Measurements from ENCODE around the gene CSNK1A1.

Gene CSNK1A1

GRCh38 chr5:149474198-149474597 lies 77.0 kb downstream of the CSNK1A1 start:
- Histone ChIP-seq H3K18ac (ENCODE audit: low read length) (no peak overlapping the region), H2AK5ac (ENCODE audit: low read depth, low read length) (no peak overlapping the region), H2AFZ (ENCODE audit: low read length) (no peak overlapping the region), H3K27me3 (ENCODE audit: control insufficient read depth in 3 of 3, insufficient read depth in 3 of 3, low read depth in 1 of 3, low read length in 3 of 3) (no peaks in the 10 kb centered on the region), H3K4me3 (ENCODE audit: low read length in 2 of 2) (no peak overlapping the region), H3K9me3 (replicated peaks in 1 of 2; ENCODE audit: control insufficient read depth in 2 of 2, insufficient read depth in 1 of 2, low read depth in 1 of 2, low read length in 2 of 2) (no peaks in the 10 kb centered on the region), H3K4ac (ENCODE audit: low read length) (no peak overlapping the region), H3K79me1 (ENCODE audit: low read depth, low read length) (no peaks in the 10 kb centered on the region), H3K27ac (replicated peaks; ENCODE audit: low read length) (no peak overlapping the region), H4K8ac (ENCODE audit: low read depth, low read length) (peak overlapping the region; percentile 98), H4K91ac (ENCODE audit: low read depth, low read length, poor library complexity) (peak overlapping the region; percentile 53), H3K4me1 (ENCODE audit: control insufficient read depth in 2 of 2, insufficient read depth in 1 of 2, low read depth in 1 of 2, low read length in 2 of 2) (no peaks in the 10 kb centered on the region), H3K36me3 (replicated peaks in 1 of 2; ENCODE audit: control insufficient read depth in 2 of 2, insufficient read depth in 2 of 2, low read length in 2 of 2) (no peaks in the 10 kb centered on the region), H3K9ac (ENCODE audit: low read depth, low read length, poor library complexity) (no peak overlapping the region), H2BK15ac (ENCODE audit: low read length) (no peak overlapping the region), H3K23ac (ENCODE audit: low read depth, low read length, poor library complexity) (peak overlapping the region; percentile 89), H3K14ac (ENCODE audit: low read length) (peak overlapping the region; percentile 71), H3K4me2 (ENCODE audit: insufficient read depth, low read length, poor library complexity, severe bottlenecking) (no peak overlapping the region), H2BK12ac (ENCODE audit: low read length) (no peak overlapping the region), H2BK120ac (ENCODE audit: low read depth, low read length) (no peak overlapping the region), H2BK5ac (ENCODE audit: low read length) (no peak overlapping the region)
- WGBS, 2 donors (ENCODE audit: extremely low coverage in 2 of 2, insufficient read length in 2 of 2, insufficient replicate concordance in 1 of 2), result no CpG with 5 or more reads among the region's 3 CpGs
- DNase-seq (ENCODE audit: low spot score), result no peak

GRCh38 chr5:149473441-149473840 lies 77.8 kb downstream of the CSNK1A1 start:
- H3K79me1 ChIP-seq (ENCODE audit: low read depth, low read length), result no peaks in the 10 kb centered on the region
- no peaks in the 10 kb centered on the region for H3K4me1 ChIP-seq (ENCODE audit: control insufficient read depth in 2 of 2, insufficient read depth in 1 of 2, low read depth in 1 of 2, low read length in 2 of 2)
- no peak for DNase-seq (ENCODE audit: low spot score)
- no peaks in the 10 kb centered on the region for H3K9me3 ChIP-seq (replicated peaks in 1 of 2; ENCODE audit: control insufficient read depth in 2 of 2, insufficient read depth in 1 of 2, low read depth in 1 of 2, low read length in 2 of 2)
- no peak overlapping the region for H3K27ac ChIP-seq (replicated peaks; ENCODE audit: low read length)
- H3K18ac ChIP-seq (ENCODE audit: low read length), result no peak overlapping the region
- no peak overlapping the region for H4K91ac ChIP-seq (ENCODE audit: low read depth, low read length, poor library complexity)
- H3K4ac ChIP-seq (ENCODE audit: low read length), result no peak overlapping the region
- no peak overlapping the region for H3K23ac ChIP-seq (ENCODE audit: low read depth, low read length, poor library complexity)
- H3K36me3 ChIP-seq (replicated peaks in 1 of 2; ENCODE audit: control insufficient read depth in 2 of 2, insufficient read depth in 2 of 2, low read length in 2 of 2), result no peaks in the 10 kb centered on the region
- H3K9ac ChIP-seq (ENCODE audit: low read depth, low read length, poor library complexity), result no peak overlapping the region
- WGBS, 2 donors (ENCODE audit: extremely low coverage in 2 of 2, insufficient read length in 2 of 2, insufficient replicate concordance in 1 of 2), result no CpG with 5 or more reads among the region's 7 CpGs
- H2BK12ac ChIP-seq (ENCODE audit: low read length), result no peak overlapping the region
- H4K8ac ChIP-seq (ENCODE audit: low read depth, low read length), result no peak overlapping the region
- no peak overlapping the region for H2BK15ac ChIP-seq (ENCODE audit: low read length)
- H3K27me3 ChIP-seq (ENCODE audit: control insufficient read depth in 3 of 3, insufficient read depth in 3 of 3, low read depth in 1 of 3, low read length in 3 of 3), result no peaks in the 10 kb centered on the region
- no peak overlapping the region for H3K4me3 ChIP-seq (ENCODE audit: low read length in 2 of 2)
- H3K14ac ChIP-seq (ENCODE audit: low read length), result no peak overlapping the region
- no peak overlapping the region for H2BK5ac ChIP-seq (ENCODE audit: low read length)
- no peak overlapping the region for H3K4me2 ChIP-seq (ENCODE audit: insufficient read depth, low read length, poor library complexity, severe bottlenecking)
- no peak overlapping the region for H2BK120ac ChIP-seq (ENCODE audit: low read depth, low read length)
- H2AK5ac ChIP-seq (ENCODE audit: low read depth, low read length), result no peak overlapping the region
- H2AFZ ChIP-seq (ENCODE audit: low read length), result no peak overlapping the region

GRCh38 chr5:149472399-149472798 lies 78.8 kb downstream of the CSNK1A1 start:
- H3K18ac ChIP-seq (ENCODE audit: low read length), result no peak overlapping the region
- H3K27ac ChIP-seq (replicated peaks; ENCODE audit: low read length), result no peak overlapping the region
- no peak overlapping the region for H2AK5ac ChIP-seq (ENCODE audit: low read depth, low read length)
- no peak overlapping the region for H3K23ac ChIP-seq (ENCODE audit: low read depth, low read length, poor library complexity)
- no peak overlapping the region for H3K4me3 ChIP-seq (ENCODE audit: low read length in 2 of 2)
- H3K4ac ChIP-seq (ENCODE audit: low read length), result no peak overlapping the region
- H3K9me3 ChIP-seq (replicated peaks in 1 of 2; ENCODE audit: control insufficient read depth in 2 of 2, insufficient read depth in 1 of 2, low read depth in 1 of 2, low read length in 2 of 2), result no peaks in the 10 kb centered on the region
- H3K9ac ChIP-seq (ENCODE audit: low read depth, low read length, poor library complexity), result no peak overlapping the region
- H3K27me3 ChIP-seq (ENCODE audit: control insufficient read depth in 3 of 3, insufficient read depth in 3 of 3, low read depth in 1 of 3, low read length in 3 of 3), result no peaks in the 10 kb centered on the region
- no peak overlapping the region for H2AFZ ChIP-seq (ENCODE audit: low read length)
- H3K4me2 ChIP-seq (ENCODE audit: insufficient read depth, low read length, poor library complexity, severe bottlenecking), result no peak overlapping the region
- WGBS, 2 donors (ENCODE audit: extremely low coverage in 2 of 2, insufficient read length in 2 of 2, insufficient replicate concordance in 1 of 2), result no CpG with 5 or more reads among the region's 7 CpGs
- no peak overlapping the region for H2BK5ac ChIP-seq (ENCODE audit: low read length)
- H3K36me3 ChIP-seq (replicated peaks in 1 of 2; ENCODE audit: control insufficient read depth in 2 of 2, insufficient read depth in 2 of 2, low read length in 2 of 2), result no peaks in the 10 kb centered on the region
- no peak overlapping the region for H2BK12ac ChIP-seq (ENCODE audit: low read length)
- H2BK120ac ChIP-seq (ENCODE audit: low read depth, low read length), result no peak overlapping the region
- no peak overlapping the region for H2BK15ac ChIP-seq (ENCODE audit: low read length)
- no peaks in the 10 kb centered on the region for H3K79me1 ChIP-seq (ENCODE audit: low read depth, low read length)
- no peaks in the 10 kb centered on the region for H3K4me1 ChIP-seq (ENCODE audit: control insufficient read depth in 2 of 2, insufficient read depth in 1 of 2, low read depth in 1 of 2, low read length in 2 of 2)
- no peak for DNase-seq (ENCODE audit: low spot score)
- H3K14ac ChIP-seq (ENCODE audit: low read length), result no peak overlapping the region
- no peak overlapping the region for H4K91ac ChIP-seq (ENCODE audit: low read depth, low read length, poor library complexity)
- no peak overlapping the region for H4K8ac ChIP-seq (ENCODE audit: low read depth, low read length)

- no peak overlapping the region for H3K27ac ChIP-seq (replicated peaks; ENCODE audit: low read length)
- H2AFZ ChIP-seq (ENCODE audit: low read length), result peak overlapping the region; percentile 53
- H4K91ac ChIP-seq (ENCODE audit: low read depth, low read length, poor library complexity), result no peak overlapping the region
- no CpG with 5 or more reads among the region's 15 CpGs for WGBS, 2 donors (ENCODE audit: extremely low coverage in 2 of 2, insufficient read length in 2 of 2, insufficient replicate concordance in 1 of 2)
- no peak overlapping the region for H3K9ac ChIP-seq (ENCODE audit: low read depth, low read length, poor library complexity)
- no peaks in the 10 kb centered on the region for H3K36me3 ChIP-seq (replicated peaks in 1 of 2; ENCODE audit: control insufficient read depth in 2 of 2, insufficient read depth in 2 of 2, low read length in 2 of 2)
- H3K4me3 ChIP-seq (ENCODE audit: low read length in 2 of 2), result no peak overlapping the region
- H3K27me3 ChIP-seq (ENCODE audit: control insufficient read depth in 3 of 3, insufficient read depth in 3 of 3, low read depth in 1 of 3, low read length in 3 of 3), result no peaks in the 10 kb centered on the region
- no peak overlapping the region for H3K4ac ChIP-seq (ENCODE audit: low read length)
- peak overlapping the region; percentile 76 for H3K18ac ChIP-seq (ENCODE audit: low read length)
- H2AK5ac ChIP-seq (ENCODE audit: low read depth, low read length), result no peak overlapping the region
- H4K8ac ChIP-seq (ENCODE audit: low read depth, low read length), result no peak overlapping the region
- H2BK15ac ChIP-seq (ENCODE audit: low read length), result peak overlapping the region; percentile 71
- H2BK12ac ChIP-seq (ENCODE audit: low read length), result peak overlapping the region; percentile 41
- H3K4me2 ChIP-seq (ENCODE audit: insufficient read depth, low read length, poor library complexity, severe bottlenecking), result no peak overlapping the region
- no peak for DNase-seq (ENCODE audit: low spot score)
- no peaks in the 10 kb centered on the region for H3K79me1 ChIP-seq (ENCODE audit: low read depth, low read length)
- H3K14ac ChIP-seq (ENCODE audit: low read length), result peak overlapping the region; percentile 71
- H2BK5ac ChIP-seq (ENCODE audit: low read length), result no peak overlapping the region
- no peak overlapping the region for H2BK120ac ChIP-seq (ENCODE audit: low read depth, low read length)
- no peaks in the 10 kb centered on the region for H3K4me1 ChIP-seq (ENCODE audit: control insufficient read depth in 2 of 2, insufficient read depth in 1 of 2, low read depth in 1 of 2, low read length in 2 of 2)
- H3K9me3 ChIP-seq (replicated peaks in 1 of 2; ENCODE audit: control insufficient read depth in 2 of 2, insufficient read depth in 1 of 2, low read depth in 1 of 2, low read length in 2 of 2), result no peaks in the 10 kb centered on the region
- H3K23ac ChIP-seq (ENCODE audit: low read depth, low read length, poor library complexity), result no peak overlapping the region
Observed at GRCh38 chr5:149471406-149472183, 79.6 kb downstream of the CSNK1A1 start.

Data from neuronal stem cell (in vitro differentiated cells).